K562 (cell line): ENCODE data around the gene ENTPD6. TPM values are rescaled to one million over a fixed set of nuclear protein-coding genes. Genes with fewer than 3 reads are reported as not detected.

Experiments
- ATAC-seq: fragments of 200-7000 bp; cut with Tn5 transposase; 3 replicates; pipeline ENCODE4 v1.9.1; 2020; ENCODE audit warnings: moderate library complexity
- BruUV-seq: library from RNA; stranded (reverse); fragments of 400-500 nt; replicated peaks from 2 replicates; lab custom pipeline; 2021; lab: Mats Ljungman, UMichigan
- CTCF ChIA-PET: fragments of 300-600 bp; formaldehyde crosslinking; extraction: SDS; loops from one replicate; lab custom pipeline; 2021; ENCODE audit warnings: low intra/inter-chr PET ratio; lab: Yijun Ruan, JAX
- POLR2A ChIA-PET: fragments of 300-600, 350-650 bp; sonication (Branson Sonifier 250); formaldehyde crosslinking; extraction: SDS; loops from one replicate; lab custom pipeline; 2021; ENCODE audit warnings: antibody characterized with exemption, inconsistent platforms; lab: Yijun Ruan, JAX
- DNase-seq, 4 experiments: peaks; one replicate each; pipeline versions ENCODE4 v3.0.0 to v3.0.0-alpha.2; 2011 to 2018; ENCODE audit warnings: low spot score in 3 of 4, mixed read lengths in 3 of 4; ENCODE audit errors: extremely low read depth in 1 of 4
- FAIRE-seq: peaks from 2 replicates; lab custom pipeline; 2011; peaks lifted over from hg19 to GRCh38; lab: Jason Lieb, UNC
- H2AFZ ChIP-seq: 2 replicates; pipeline ENCODE4 v1.6.0; 2011; ENCODE audit warnings: low read depth, low read length, control low read depth, inconsistent platforms
- H3K27ac ChIP-seq: fragments of 200-600 bp; 3 replicates; pipeline ENCODE4 v1.8.0; 2011; ENCODE audit warnings: low read depth, mild to moderate bottlenecking, control low read depth, inconsistent platforms, low read length, moderate library complexity, mixed read lengths; ENCODE audit errors: extremely low read depth
- H3K27me3 ChIP-seq, 2 experiments: fragments of 300-600 bp in 1 of 2; 2 replicates in 1 of 2; 3 replicates in 1 of 2; pipeline versions ENCODE4 v1.6.0 to v1.8.0; 2011; ENCODE audit warnings: inconsistent platforms in 2 of 2, low read length in 2 of 2, mild to moderate bottlenecking in 1 of 2, mixed read lengths in 1 of 2, moderate library complexity in 1 of 2; ENCODE audit not compliant: control insufficient read depth in 2 of 2, insufficient read depth in 2 of 2
- H3K36me3 ChIP-seq: fragments of 300-600 bp; 3 replicates; pipeline ENCODE4 v1.8.0; 2011; ENCODE audit warnings: mild to moderate bottlenecking, low read length, inconsistent platforms; ENCODE audit not compliant: control insufficient read depth, insufficient read depth
- H3K4me1 ChIP-seq, 2 experiments: fragments of 200-600 bp in 1 of 2; replicated peaks in 1 of 2; 2 replicates in 1 of 2; 3 replicates in 1 of 2; pipeline versions ENCODE4 v1.5.1 to v1.8.0; 2011; ENCODE audit warnings: inconsistent platforms in 2 of 2, low read length in 2 of 2, mild to moderate bottlenecking in 1 of 2, mixed read lengths in 1 of 2, moderate library complexity in 1 of 2; ENCODE audit not compliant: control insufficient read depth in 2 of 2, insufficient read depth in 2 of 2
- H3K4me2 ChIP-seq: 2 replicates; pipeline ENCODE4 v1.6.1; 2011; ENCODE audit warnings: low read length, control low read depth, inconsistent platforms, mixed read lengths; ENCODE audit not compliant: insufficient read depth
- H3K4me3 ChIP-seq: fragments of 200-600 bp; sonication (generic), shearing (Covaris generic); 2 replicates; pipeline ENCODE4 v1.5.1; 2016; ENCODE audit warnings: control low read depth, inconsistent platforms
- H3K79me2 ChIP-seq: fragments of 200-600 bp; 3 replicates; pipeline ENCODE4 v1.8.0; 2011; ENCODE audit warnings: low read length, inconsistent platforms; ENCODE audit not compliant: control insufficient read depth, insufficient read depth
- H3K9ac ChIP-seq, 2 experiments: 2 replicates each; pipeline versions ENCODE4 v1.6.0 to v1.6.1; 2011; ENCODE audit warnings: low read depth in 2 of 2, low read length in 2 of 2, control low read depth in 1 of 2, inconsistent platforms in 1 of 2, mild to moderate bottlenecking in 1 of 2, mixed read lengths in 1 of 2; ENCODE audit not compliant: insufficient read depth in 1 of 2
- H3K9me1 ChIP-seq: one replicate; pipeline ENCODE4 v1.6.0; 2011; ENCODE audit warnings: inconsistent platforms, mild to moderate bottlenecking, low read length, moderate library complexity; ENCODE audit not compliant: control insufficient read depth, insufficient read depth
- H3K9me3 ChIP-seq: replicated peaks from 2 replicates; pipeline ENCODE4 v1.5.1; 2011; ENCODE audit warnings: low read depth, low read length, inconsistent platforms; ENCODE audit not compliant: control insufficient read depth, insufficient read depth
- H4K20me1 ChIP-seq: replicated peaks from 2 replicates; pipeline ENCODE4 v1.6.1; 2011; ENCODE audit warnings: low read length, inconsistent platforms, mixed read lengths; ENCODE audit not compliant: control insufficient read depth, insufficient read depth
- ARNT ChIP-seq, 2 experiments: fragments of 450-650 bp; IDR thresholded peaks; 2 replicates each; pipeline ENCODE4 v1.6.1; 2016; ENCODE audit warnings: mild to moderate bottlenecking in 1 of 2
- GTF2E2 ChIP-seq: fragments of 200-800 bp; sonication (Bioruptor generic); IDR thresholded peaks from 2 replicates; pipeline ENCODE4 v1.6.1; 2016; ENCODE audit warnings: missing genetic modification characterization, missing compliant biosample characterization
- HDAC1 ChIP-seq, 2 experiments: fragments of 450-650 bp; IDR thresholded peaks; 2 replicates each; pipeline ENCODE4 v1.6.1; 2016 to 2017; ENCODE audit warnings: inconsistent platforms in 1 of 2, mild to moderate bottlenecking in 1 of 2, moderate library complexity in 1 of 2
- ID3 ChIP-seq, 2 experiments: fragments of 250-450 bp in 1 of 2; fragments of 450-650 bp in 1 of 2; sonication (Bioruptor Pico) in 1 of 2; IDR thresholded peaks; 2 replicates each; pipeline versions ENCODE4 v1.6.1 to v1.8.0; 2016 to 2021; ENCODE audit warnings: mild to moderate bottlenecking in 2 of 2, moderate library complexity in 2 of 2, missing compliant biosample characterization in 1 of 2, missing genetic modification characterization in 1 of 2
- PATZ1 ChIP-seq: fragments of 250-450 bp; sonication (Bioruptor Pico); IDR thresholded peaks from 2 replicates; pipeline ENCODE4 v1.5.0; 2020; ENCODE audit warnings: mild to moderate bottlenecking, borderline replicate concordance
- POLR2H ChIP-seq: IDR thresholded peaks from 2 replicates; pipeline ENCODE4 v1.6.1; 2016; ENCODE audit warnings: missing genetic modification characterization, low read depth, mild to moderate bottlenecking, control low read depth, missing compliant biosample characterization, moderate library complexity
- RHOXF2B ChIP-seq: fragments of 250-450 bp; sonication (Bioruptor Pico); conservative IDR thresholded peaks from 2 replicates; pipeline ENCODE4 v1.5.1; 2021
- SIN3A ChIP-seq, 2 experiments: fragments of 150-350 bp in 1 of 2; IDR thresholded peaks; 2 replicates each; pipeline ENCODE4 v1.6.1; 2011 to 2016; ENCODE audit warnings: borderline replicate concordance in 2 of 2, low read depth in 2 of 2, low read length in 2 of 2, mild to moderate bottlenecking in 2 of 2, moderate library complexity in 2 of 2; ENCODE audit not compliant: control insufficient read depth in 1 of 2
- STAT6 ChIP-seq: sonication (generic); formaldehyde crosslinking; IDR thresholded peaks from 2 replicates; pipeline ENCODE4 v1.8.1; 2023; ENCODE audit warnings: mild to moderate bottlenecking, missing genetic modification reagents
- ZNF24 ChIP-seq: fragments of 450-650 bp; IDR thresholded peaks from 2 replicates; pipeline ENCODE4 v1.6.1; 2016
- WGBS: fragments of 100-300 bp; shearing (Covaris generic); methylation state at CpG from one replicate; pipeline ENCODE4 v1.1.6; 2016; ENCODE audit warnings: low coverage, mixed read lengths; ENCODE audit not compliant: insufficient coverage; ENCODE audit errors: missing lambda C conversion rate; 5-methylcytosine and 5-hydroxymethylcytosine counted together
- in situ Hi-C: fragments of 300-500 bp; cut with MboI; formaldehyde crosslinking; loops from 4 replicates; pipeline ENCODE4 v1.15.0; 2018; ENCODE audit warnings: inconsistent platforms, mixed read lengths
- intact Hi-C: fragments of 100-400 bp; cut with micrococcal nuclease; formaldehyde crosslinking; loops from 2 replicates; pipeline ENCODE4 v1.14.2; 2022
- polyA plus RNA-seq, 8 experiments: library from polyadenylated mRNA; depleted of rRNA in 4 of 8; stranded (reverse) in 5 of 8; unstranded in 3 of 8; fragments of >200 nt; fragmentation: Nextera tagmentation in 2 of 8; fragmentation: Illumina TruSeq in 1 of 8; extraction: Ambion mirVana in 2 of 8; extraction: Trizol in 1 of 8; gene quantifications; 2 replicates each; pipeline versions ENCODE4 v1.2.1 to v1.2.3, GENCODE V29; 2011 to 2014; ENCODE audit warnings: inconsistent platforms in 1 of 8, missing spikeins in 1 of 8
- total RNA-seq, 7 experiments: library from RNA; depleted of rRNA in 6 of 7; stranded (reverse); fragments of >200 nt in 6 of 7; fragmentation: Illumina TruSeq in 2 of 7; extraction: Trizol in 2 of 7; gene quantifications; 2 replicates each; pipeline versions ENCODE4 v1.2.1 to v1.2.3, GENCODE V29; 2011 to 2021; ENCODE audit warnings: low replicate concordance in 1 of 7
- TF ChIP-seq, protein P1 (sequence below): fragments of 250-450 bp; sonication (Bioruptor Pico); IDR thresholded peaks from 2 replicates; pipeline ENCODE4 v1.9.0; 2021; ENCODE audit warnings: mild to moderate bottlenecking, inconsistent platforms

The ENTPD6 gene
- total and polyA plus RNA-seq, 9 of the 15 experiments (the other 6 are each of a cell fraction or from before 2014, with no cell fraction given), result 0.82 to 36.8 (median 22.4) TPM

GRCh38 chr20:25247956-25248785 is 52.7 kb downstream of the ENTPD6 start, which contains the start of gene PYGB:
TSS of gene PYGB (plus strand) at chr20:25248085. CDS start at chr20:25248179, 94 bp downstream.
- Histone ChIP-seq H3K36me3 (peaks cover 7% of the 10 kb centered on the region; the same call in 1 of the 3 replicates), H3K9me3 (no peaks in the 10 kb centered on the region), H3K27ac (peak within 1 kb of the TSS; percentile 58), H2AFZ (peak within 1 kb of the TSS; percentile 94), H3K4me2 (peak within 1 kb of the TSS; percentile 81), H3K4me1 (peaks cover 10 to 21% of the 10 kb centered on the region in 2 experiments; a peak in 4 of 5 replicates), H3K4me3 (peak within 1 kb of the TSS; percentile 71), H3K9ac (peak within 1 kb of the TSS; percentile 63 to 90; a peak in 3 of 4 replicates), H4K20me1 (no peaks in the 10 kb centered on the region), H3K27me3 (no peaks in the 10 kb centered on the region), H3K9me1 (no peaks in the 10 kb centered on the region), H3K79me2 (peaks cover 22% of the 10 kb centered on the region)
- CTCF ChIA-PET, result no interaction called here
- in situ Hi-C loops, result no loop called here
- POLR2A ChIA-PET, result interaction anchor here (0.6 to 1.7 kb wide), 10 partner anchors 9 to 252 kb away, joined by 3 to 8 read pairs (median 4); no protein-coding TSS in a partner anchor
- intact Hi-C loops, result loop anchor here (1.0 to 5.0 kb wide), 2 partner anchors 25 to 51 kb away; partner anchors contain the start of gene ENTPD6
- 1% methylated on average over 34 of the region's 113 CpGs for WGBS
- ATAC-seq (peak; percentile 89), DNase-seq (peak; percentile 71 to 93 (median 90)), FAIRE-seq (no peak)
- BruUV-seq, result no TSS peak
- no peak for TF ChIP-seq RHOXF2B (CRISPR knock-in tag)
- no peak for TF ChIP-seq ID3 (CRISPR knock-in tag; IDR thresholded peaks at IDR 0.05)
- 0 out of 2 replicates have a peak, but pooled peaks have one; percentile 31 for TF ChIP-seq ID3 (tag; IDR thresholded peaks at IDR 0.05)
- peak in 1 of 2 experiments; percentile 87; a peak in 2 of 4 replicates for TF ChIP-seq HDAC1 (IDR thresholded peaks at IDR 0.05)
- TF ChIP-seq ZNF24, result no peak
- no peak for TF ChIP-seq STAT6 (CRISPR knock-in tag)
- TF ChIP-seq ARNT (IDR thresholded peaks at IDR 0.05), result no peak
- no peak; the same call in 1 of the 2 replicates for TF ChIP-seq POLR2H (tag)
- peak in 1 of 2 experiments; percentile 42; a peak in 1 of 4 replicates for TF ChIP-seq SIN3A (IDR thresholded peaks at IDR 0.05; ENCODE audit: borderline replicate concordance in 2 of 2, control insufficient read depth in 1 of 2, low read depth in 2 of 2, low read length in 2 of 2)
- TF ChIP-seq, protein P1, sequence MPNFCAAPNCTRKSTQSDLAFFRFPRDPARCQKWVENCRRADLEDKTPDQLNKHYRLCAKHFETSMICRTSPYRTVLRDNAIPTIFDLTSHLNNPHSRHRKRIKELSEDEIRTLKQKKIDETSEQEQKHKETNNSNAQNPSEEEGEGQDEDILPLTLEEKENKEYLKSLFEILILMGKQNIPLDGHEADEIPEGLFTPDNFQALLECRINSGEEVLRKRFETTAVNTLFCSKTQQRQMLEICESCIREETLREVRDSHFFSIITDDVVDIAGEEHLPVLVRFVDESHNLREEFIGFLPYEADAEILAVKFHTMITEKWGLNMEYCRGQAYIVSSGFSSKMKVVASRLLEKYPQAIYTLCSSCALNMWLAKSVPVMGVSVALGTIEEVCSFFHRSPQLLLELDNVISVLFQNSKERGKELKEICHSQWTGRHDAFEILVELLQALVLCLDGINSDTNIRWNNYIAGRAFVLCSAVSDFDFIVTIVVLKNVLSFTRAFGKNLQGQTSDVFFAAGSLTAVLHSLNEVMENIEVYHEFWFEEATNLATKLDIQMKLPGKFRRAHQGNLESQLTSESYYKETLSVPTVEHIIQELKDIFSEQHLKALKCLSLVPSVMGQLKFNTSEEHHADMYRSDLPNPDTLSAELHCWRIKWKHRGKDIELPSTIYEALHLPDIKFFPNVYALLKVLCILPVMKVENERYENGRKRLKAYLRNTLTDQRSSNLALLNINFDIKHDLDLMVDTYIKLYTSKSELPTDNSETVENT (CRISPR knock-in tag), result no peak
- peak; percentile 45; the same call in 1 of the 2 replicates for TF ChIP-seq GTF2E2
- no peak for TF ChIP-seq PATZ1 (CRISPR knock-in tag)
